Smooth muscle cell (in vitro differentiated cells): Measurements from ENCODE around the gene RBFA. TPM values are rescaled to one million over a fixed set of nuclear protein-coding genes. Genes with fewer than 3 reads are reported as not detected.

Experiments used
- DNase-seq: peaks from one replicate; lab custom pipeline; 2025; ENCODE audit not compliant: unreplicated experiment; lab: John Stamatoyannopoulos, UW
- H2AFZ ChIP-seq: fragments of 200-600 bp; sonication (generic); 2 replicates; pipeline ENCODE4 v1.6.0; 2016; ENCODE audit warnings: antibody characterized with exemption, low read depth, mild to moderate bottlenecking
- H3F3A ChIP-seq: fragments of 200-600 bp; sonication (generic); 2 replicates; pipeline ENCODE4 v1.6.0; 2017; ENCODE audit warnings: antibody characterized with exemption, low read depth
- H3K27ac ChIP-seq: fragments of 200-600 bp; sonication (generic); 2 replicates; pipeline ENCODE4 v1.5.1; 2016; ENCODE audit warnings: low read depth, mild to moderate bottlenecking
- H3K27me3 ChIP-seq: fragments of 200-600 bp; sonication (generic); 2 replicates; pipeline ENCODE4 v1.6.1; 2016; ENCODE audit warnings: low read depth, mild to moderate bottlenecking
- H3K36me3 ChIP-seq: fragments of 200-600 bp; sonication (generic); 2 replicates; pipeline ENCODE4 v1.5.1; 2016; ENCODE audit warnings: low read depth
- H3K4me1 ChIP-seq: fragments of 200-600 bp; sonication (generic); 2 replicates; pipeline ENCODE4 v1.5.1; 2016; ENCODE audit warnings: low read depth
- H3K4me2 ChIP-seq: fragments of 200-600 bp; sonication (generic); 2 replicates; pipeline ENCODE4 v1.6.0; 2016; ENCODE audit warnings: mild to moderate bottlenecking
- H3K4me3 ChIP-seq: fragments of 200-600 bp; sonication (generic); 2 replicates; pipeline ENCODE4 v1.5.1; 2016; ENCODE audit warnings: mild to moderate bottlenecking
- H3K79me2 ChIP-seq: fragments of 200-600 bp; sonication (generic); 2 replicates; pipeline ENCODE4 v1.6.0; 2016; ENCODE audit warnings: low read depth, mild to moderate bottlenecking
- H3K9ac ChIP-seq: fragments of 200-600 bp; sonication (generic); 2 replicates; pipeline ENCODE4 v1.6.0; 2016; ENCODE audit warnings: low read depth
- H3K9me3 ChIP-seq: fragments of 200-600 bp; sonication (generic); replicated peaks from 2 replicates; pipeline ENCODE4 v1.5.1; 2016; ENCODE audit warnings: low read depth
- H4K20me1 ChIP-seq: fragments of 200-600 bp; sonication (generic); 2 replicates; pipeline ENCODE4 v1.6.0; 2016; ENCODE audit warnings: low read depth
- WGBS: methylation state at CpG from one replicate; pipeline ENCODE4 v1.1.7; 2016; ENCODE audit warnings: low lambda C conversion rate; 5-methylcytosine and 5-hydroxymethylcytosine counted together
- polyA plus RNA-seq: library from polyadenylated mRNA; unstranded; fragments of >200 nt; fragmentation: Nextera tagmentation; extraction: Ambion mirVana; gene quantifications from 2 replicates; pipeline ENCODE4 v1.2.1, GENCODE V29; 2016
- total RNA-seq: library from RNA; depleted of rRNA; stranded (reverse); fragments of >200 nt; gene quantifications from 2 replicates; pipeline ENCODE4 v1.2.3, GENCODE V29; 2014
- TF ChIP-seq, protein P1 (sequence below): fragments of 200-600 bp; sonication (generic); IDR thresholded peaks from 2 replicates; pipeline ENCODE4 v1.5.1; 2017; ENCODE audit warnings: borderline replicate concordance, mild to moderate bottlenecking, antibody characterized with exemption; ENCODE audit not compliant: insufficient read depth, poor library complexity, severe bottlenecking

RBFA gene
- total and polyA plus RNA-seq, 2 experiments from 2014 or later: 15.7 to 16.3 TPM

DNA sequence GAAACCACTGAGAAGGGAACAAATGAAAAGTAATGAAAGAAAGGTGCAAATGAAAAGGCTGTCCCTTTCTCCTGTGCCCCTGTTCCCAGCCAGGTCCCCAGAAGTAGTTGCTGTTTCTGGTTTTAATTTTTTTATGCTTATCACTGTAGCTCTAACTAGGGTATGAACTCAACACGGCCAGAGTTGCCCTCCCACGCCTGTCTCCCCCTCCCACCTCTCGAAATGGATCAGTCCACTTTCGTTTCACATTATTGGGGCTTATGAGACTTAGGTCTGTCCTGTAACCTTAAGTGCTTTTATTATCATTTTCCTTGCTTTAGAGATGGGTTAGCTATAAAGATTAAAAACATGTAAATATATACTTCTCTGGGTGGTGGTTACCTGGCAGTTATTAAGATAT is 8.6 kb downstream of the RBFA start:
- Histone ChIP-seq H3F3A (no peaks in the 10 kb centered on the region), H2AFZ (no peak overlapping the region), H3K9me3 (no peaks in the 10 kb centered on the region), H4K20me1 (no peaks in the 10 kb centered on the region), H3K27me3 (no peaks in the 10 kb centered on the region), H3K27ac (no peak overlapping the region), H3K36me3 (no peaks in the 10 kb centered on the region), H3K4me1 (no peaks in the 10 kb centered on the region), H3K4me2 (no peak overlapping the region), H3K79me2 (peaks cover 11% of the 10 kb centered on the region), H3K4me3 (no peak overlapping the region), H3K9ac (no peak overlapping the region)
- 84% methylated on average over 4 of the region's 4 CpGs for WGBS
- TF ChIP-seq, protein P1, sequence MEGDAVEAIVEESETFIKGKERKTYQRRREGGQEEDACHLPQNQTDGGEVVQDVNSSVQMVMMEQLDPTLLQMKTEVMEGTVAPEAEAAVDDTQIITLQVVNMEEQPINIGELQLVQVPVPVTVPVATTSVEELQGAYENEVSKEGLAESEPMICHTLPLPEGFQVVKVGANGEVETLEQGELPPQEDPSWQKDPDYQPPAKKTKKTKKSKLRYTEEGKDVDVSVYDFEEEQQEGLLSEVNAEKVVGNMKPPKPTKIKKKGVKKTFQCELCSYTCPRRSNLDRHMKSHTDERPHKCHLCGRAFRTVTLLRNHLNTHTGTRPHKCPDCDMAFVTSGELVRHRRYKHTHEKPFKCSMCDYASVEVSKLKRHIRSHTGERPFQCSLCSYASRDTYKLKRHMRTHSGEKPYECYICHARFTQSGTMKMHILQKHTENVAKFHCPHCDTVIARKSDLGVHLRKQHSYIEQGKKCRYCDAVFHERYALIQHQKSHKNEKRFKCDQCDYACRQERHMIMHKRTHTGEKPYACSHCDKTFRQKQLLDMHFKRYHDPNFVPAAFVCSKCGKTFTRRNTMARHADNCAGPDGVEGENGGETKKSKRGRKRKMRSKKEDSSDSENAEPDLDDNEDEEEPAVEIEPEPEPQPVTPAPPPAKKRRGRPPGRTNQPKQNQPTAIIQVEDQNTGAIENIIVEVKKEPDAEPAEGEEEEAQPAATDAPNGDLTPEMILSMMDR: no peak
- DNase-seq: no peak

DNA sequence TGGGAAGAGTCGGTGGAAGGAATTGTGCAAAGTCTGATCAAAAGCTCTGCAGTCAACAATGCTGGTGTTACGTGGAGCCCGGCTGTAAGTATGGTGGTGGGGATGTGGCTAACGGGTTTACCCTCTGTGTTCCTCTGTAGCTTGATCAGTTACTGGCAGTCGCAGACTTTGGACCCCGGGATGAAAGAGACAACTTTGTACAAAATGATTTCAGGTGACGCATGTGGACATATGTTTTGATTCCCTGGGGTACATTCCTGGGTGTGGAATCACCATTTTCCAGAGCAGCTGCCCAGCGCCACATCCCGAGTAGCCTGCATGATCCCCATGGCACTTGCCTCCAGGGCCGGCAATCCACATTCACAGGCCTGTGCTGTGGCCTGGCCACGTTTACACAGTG is 9.8 kb downstream of the RBFA start:
- no peak overlapping the region for H3K4me3 ChIP-seq
- no peak overlapping the region for H3K9ac ChIP-seq
- H3K36me3 ChIP-seq: no peaks in the 10 kb centered on the region
- 96% methylated on average over 11 of the region's 11 CpGs for WGBS
- H3K9me3 ChIP-seq: no peaks in the 10 kb centered on the region
- H3F3A ChIP-seq: no peaks in the 10 kb centered on the region
- TF ChIP-seq, protein P1: no peak
- H4K20me1 ChIP-seq: no peaks in the 10 kb centered on the region
- H3K27ac ChIP-seq: no peak overlapping the region
- H3K27me3 ChIP-seq: no peaks in the 10 kb centered on the region
- no peak overlapping the region for H3K4me2 ChIP-seq
- no peak overlapping the region for H2AFZ ChIP-seq
- no peaks in the 10 kb centered on the region for H3K4me1 ChIP-seq
- no peak for DNase-seq
- peaks cover 11% of the 10 kb centered on the region for H3K79me2 ChIP-seq

DNA sequence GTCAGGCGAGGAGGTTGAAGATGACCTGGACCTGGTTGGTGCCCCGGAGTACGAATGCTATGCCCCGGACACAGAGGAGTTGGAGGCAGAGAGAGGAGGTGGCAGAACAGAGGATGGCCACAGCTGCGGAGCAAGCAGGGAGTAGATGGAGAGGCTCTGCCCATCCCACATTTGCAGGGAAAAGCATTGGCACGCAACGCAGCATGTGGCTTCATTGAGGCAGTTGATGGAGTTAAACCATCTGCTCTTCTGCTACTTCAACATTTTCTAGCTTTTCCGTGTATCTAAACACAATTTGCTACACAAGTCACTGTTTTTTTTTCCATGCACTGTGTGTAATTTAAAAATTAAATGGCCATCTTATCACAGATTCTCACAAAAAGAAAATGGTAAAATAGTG is 11.8 kb downstream of the RBFA start:
- WGBS: 98% methylated on average over 8 of the region's 8 CpGs

DNA sequence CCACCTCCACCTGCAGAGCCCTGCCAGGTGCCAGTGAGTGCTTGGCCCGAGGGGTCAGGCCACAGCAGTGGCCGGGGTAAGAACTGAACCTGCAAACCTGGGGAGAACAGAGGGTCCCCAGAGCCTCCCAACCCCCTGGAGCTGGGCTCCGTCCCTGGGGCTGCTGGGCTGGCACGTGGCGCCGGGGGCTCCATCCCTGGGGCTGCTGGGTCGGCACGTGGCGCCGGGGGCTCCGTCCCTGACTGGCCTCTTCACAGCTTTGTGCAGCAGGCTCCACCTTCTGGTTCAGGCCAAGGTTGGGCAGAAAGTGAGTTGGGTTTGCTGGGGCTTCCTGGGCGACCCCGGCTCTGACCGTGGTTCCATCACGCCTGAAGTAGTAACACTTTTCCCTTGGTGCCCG is 12.2 kb downstream of the RBFA start:
- peaks cover 3% of the 10 kb centered on the region for H3K36me3 ChIP-seq
- H3K79me2 ChIP-seq: peaks cover 4% of the 10 kb centered on the region
- no peak overlapping the region for H3K9ac ChIP-seq
- 92% methylated on average over 16 of the region's 16 CpGs for WGBS
- TF ChIP-seq, protein P1: no peak
- H3K4me3 ChIP-seq: no peak overlapping the region
- H3K27ac ChIP-seq: no peak overlapping the region
- H3K9me3 ChIP-seq: no peaks in the 10 kb centered on the region
- H2AFZ ChIP-seq: no peak overlapping the region
- no peak for DNase-seq
- no peaks in the 10 kb centered on the region for H4K20me1 ChIP-seq
- no peaks in the 10 kb centered on the region for H3K4me1 ChIP-seq
- H3K27me3 ChIP-seq: no peaks in the 10 kb centered on the region
- H3K4me2 ChIP-seq: no peak overlapping the region
- H3F3A ChIP-seq: no peaks in the 10 kb centered on the region

More for the DNA sequence above, 11.8 kb downstream of the RBFA start:
- no peaks in the 10 kb centered on the region for H3K4me1 ChIP-seq
- no peak overlapping the region for H2AFZ ChIP-seq
- H3K9ac ChIP-seq: no peak overlapping the region
- no peak overlapping the region for H3K27ac ChIP-seq
- no peaks in the 10 kb centered on the region for H3F3A ChIP-seq
- TF ChIP-seq, protein P1: no peak
- H3K36me3 ChIP-seq: no peaks in the 10 kb centered on the region
- DNase-seq: no peak
- H3K27me3 ChIP-seq: no peaks in the 10 kb centered on the region
- peaks cover 4% of the 10 kb centered on the region for H3K79me2 ChIP-seq
- H3K4me2 ChIP-seq: no peak overlapping the region
- H4K20me1 ChIP-seq: no peaks in the 10 kb centered on the region
- H3K9me3 ChIP-seq: no peaks in the 10 kb centered on the region
- no peak overlapping the region for H3K4me3 ChIP-seq
